ENCODE results near the gene NACC2.

Gene NACC2

DNA sequence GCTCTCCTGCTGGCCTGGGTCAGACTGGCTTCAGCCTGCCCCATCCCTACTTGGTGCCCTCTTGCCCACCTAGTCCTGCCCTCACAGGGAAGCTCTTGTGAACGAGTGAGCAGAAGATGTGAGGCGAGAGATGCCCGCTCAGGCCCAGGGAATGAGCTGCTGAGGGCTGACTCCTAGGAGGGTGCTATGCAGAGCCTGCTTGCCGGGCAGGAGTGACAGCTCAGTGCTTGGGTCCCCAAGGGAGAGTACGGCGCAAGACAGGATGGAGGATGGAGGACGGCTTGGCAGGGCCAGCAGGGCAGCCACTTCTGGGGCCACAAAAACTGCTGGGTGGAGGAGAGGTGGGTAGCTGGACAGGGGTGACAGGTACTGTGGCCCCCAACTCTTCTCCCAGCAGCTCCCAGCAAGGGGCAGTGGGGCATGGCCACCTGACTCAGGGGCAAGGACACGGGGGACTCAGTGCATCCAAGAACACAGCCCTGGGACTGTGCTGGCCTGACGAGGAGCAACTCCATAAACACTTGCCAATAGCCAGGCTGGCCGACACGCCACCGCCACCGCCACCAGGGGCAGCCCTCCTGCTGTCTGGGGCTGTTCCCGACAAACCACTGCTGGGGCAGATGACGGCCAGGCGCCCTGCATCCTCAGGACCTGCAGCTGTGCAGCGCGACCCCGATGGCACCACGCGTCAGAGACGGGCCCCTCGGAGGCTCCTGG, 78.4 kb downstream of the NACC2 start:
- in situ Hi-C loops (cut with MboI; ENCODE audit: low sequenced_read_pairs) = no loop called here

DNA sequence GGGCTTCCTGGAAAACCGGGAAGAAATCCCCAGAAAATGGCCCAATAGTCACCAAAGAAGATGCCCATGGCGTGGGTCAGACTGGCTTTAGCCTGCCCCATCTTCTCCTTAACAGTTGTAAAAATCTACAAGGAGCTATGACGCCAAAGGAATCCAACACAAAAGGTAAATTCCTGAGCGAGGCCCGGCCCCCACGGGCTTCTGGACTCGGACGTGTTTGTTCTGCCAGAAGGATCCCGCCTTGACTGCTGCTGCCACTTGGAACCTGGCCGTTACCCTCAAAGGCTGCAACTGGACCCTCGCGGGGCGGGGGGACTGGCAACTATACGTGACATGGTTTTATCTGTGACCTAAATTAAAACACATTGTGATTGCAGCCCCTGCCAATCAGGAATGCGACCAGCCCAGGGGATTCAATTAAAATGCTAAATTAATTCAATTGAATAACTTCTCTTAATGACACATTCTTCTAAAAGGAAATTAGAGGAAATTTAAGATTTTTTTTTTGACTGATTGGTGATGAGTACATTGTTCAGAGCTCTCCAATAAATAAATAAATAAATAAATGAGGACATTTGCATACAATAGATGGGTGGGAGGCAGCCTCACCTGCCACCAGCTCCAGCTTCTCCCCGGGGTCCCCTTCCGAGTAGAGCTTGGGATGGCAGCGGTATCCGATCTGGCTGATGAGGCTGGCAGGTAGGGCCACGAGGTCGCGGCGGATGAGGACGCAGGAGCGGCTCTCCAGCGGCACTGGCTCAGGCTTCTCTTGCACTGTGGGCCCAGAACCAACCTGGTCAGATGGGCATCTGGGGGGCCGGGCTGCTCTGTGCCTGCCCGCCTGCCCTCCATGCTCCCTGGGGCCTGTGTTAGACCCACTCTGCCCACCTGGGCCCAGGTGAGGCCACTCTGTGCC, 79.2 kb downstream of the NACC2 start:
- in situ Hi-C loops (cut with MboI; ENCODE audit: low sequenced_read_pairs) = no loop called here

DNA sequence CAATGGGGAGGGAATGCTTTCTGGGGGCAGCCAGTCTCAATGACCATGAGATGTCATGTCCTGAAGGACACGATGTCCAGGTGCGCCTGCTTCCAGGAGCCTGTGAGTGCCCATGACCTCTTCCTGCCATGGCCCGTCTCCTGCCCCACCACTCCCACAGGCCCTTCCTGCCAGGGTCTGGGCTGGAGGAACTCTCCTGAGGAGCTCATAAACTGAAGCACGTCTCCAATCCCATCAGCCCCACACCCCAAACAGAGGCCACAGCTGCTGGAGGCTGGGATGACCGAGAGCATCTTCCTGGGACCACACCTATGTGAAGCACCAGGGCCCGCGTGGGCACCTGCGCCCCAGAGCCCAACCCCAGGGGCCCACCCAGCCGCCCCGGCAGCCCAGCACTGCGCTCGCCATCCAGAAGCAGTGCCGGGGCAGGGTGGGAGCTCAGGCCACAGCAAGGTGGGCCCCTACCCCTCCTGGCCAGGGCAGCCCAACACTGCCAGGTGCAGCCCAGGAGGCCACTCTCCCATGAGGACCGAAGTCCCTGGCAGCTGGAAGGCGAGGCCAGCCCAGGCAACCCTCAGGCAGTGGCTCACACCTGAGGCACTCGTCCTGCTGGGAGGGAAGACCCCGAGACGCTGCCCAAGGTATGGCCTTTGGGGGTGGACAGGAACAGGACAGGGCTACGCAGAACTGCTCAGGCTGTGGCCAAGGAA, 80.0 kb downstream of the NACC2 start:
- in situ Hi-C loops (cut with MboI; ENCODE audit: low sequenced_read_pairs) = no loop called here

DNA sequence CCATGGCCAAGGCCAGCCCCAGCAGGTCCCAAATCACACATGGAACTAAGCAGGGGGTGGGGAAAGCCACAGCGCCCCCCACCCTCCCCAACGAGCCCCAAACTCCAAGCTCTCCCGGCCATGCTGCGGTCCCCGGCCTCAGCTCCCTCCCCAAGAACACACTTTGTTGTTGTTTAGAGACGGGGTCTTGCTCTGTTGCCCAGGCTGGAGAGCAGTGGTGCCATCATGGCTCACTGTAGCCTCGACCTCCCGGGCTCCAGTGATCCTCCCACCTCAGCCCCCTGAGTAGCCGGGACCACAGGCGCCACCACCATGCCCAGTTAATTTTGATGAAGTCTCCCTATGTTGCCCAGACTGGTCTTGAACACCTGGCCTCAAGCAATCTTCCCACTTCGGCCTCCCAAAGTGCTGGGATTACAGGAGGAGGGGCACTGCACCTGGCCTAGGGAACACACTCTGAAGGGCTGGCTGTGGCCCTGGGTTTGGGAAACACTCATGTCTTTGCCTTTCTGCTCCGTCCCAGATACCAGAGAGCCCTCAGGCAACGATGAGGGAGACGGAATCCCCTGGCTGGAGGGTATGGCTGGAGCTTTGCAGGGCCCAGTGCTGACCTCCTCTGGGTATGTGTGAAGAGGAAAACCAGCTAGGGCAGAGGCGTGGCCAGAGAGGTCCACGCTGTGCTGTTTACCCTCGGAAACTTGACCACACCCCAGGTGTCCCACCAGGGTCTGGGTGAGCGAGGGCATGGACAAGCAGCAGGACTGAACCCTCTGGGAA, 80.8 kb downstream of the NACC2 start:
- in situ Hi-C loops (cut with MboI; ENCODE audit: low sequenced_read_pairs) = no loop called here

DNA sequence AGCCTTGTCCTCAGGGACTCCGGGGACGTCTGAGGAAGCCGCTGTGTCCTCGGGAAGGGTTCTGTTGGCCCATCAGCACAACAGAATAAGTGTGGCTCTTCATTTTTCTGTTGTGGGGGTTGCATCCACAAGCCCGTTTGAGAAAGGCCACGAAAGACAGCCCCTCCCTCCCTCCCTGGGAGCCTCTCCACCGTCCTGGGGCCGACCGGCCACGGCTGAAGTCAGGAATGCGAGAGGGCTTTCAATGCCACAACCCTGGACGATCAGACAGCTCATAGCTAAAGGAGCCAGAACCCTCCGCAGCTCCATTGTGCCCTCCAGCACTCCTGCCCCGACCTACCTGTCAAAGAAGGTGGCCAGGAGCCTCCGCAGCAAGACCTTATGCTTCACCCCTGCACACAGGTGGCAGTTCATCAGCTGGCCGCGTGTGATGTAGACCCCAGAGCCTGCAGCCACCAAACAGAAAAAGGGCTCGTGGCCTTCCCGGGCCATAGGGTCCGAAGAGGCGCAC, 81.5 kb downstream of the NACC2 start:
- in situ Hi-C loops (cut with MboI; ENCODE audit: low sequenced_read_pairs) = no loop called here

DNA sequence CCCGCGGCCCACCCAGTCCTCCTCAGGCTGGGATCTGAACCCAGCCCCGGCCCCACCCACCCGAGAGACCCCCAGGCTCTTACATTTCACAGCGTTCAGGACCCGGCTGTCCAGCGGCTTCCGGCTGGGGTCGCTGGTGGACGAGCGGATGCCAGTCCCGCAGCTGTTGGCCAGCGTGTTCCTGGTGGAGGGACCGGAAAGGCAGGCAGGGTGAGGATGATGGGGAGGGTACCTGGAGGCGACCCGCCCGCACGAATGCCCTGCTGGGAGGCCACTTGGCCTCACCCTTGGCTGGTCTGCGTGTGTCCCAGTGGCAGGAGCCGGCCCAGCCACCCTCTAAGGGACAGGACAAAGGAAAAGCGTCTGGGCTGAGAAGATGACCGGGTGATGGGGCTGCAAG, 82.0 kb downstream of the NACC2 start:
- in situ Hi-C loops (cut with MboI; ENCODE audit: low sequenced_read_pairs) = no loop called here

DNA sequence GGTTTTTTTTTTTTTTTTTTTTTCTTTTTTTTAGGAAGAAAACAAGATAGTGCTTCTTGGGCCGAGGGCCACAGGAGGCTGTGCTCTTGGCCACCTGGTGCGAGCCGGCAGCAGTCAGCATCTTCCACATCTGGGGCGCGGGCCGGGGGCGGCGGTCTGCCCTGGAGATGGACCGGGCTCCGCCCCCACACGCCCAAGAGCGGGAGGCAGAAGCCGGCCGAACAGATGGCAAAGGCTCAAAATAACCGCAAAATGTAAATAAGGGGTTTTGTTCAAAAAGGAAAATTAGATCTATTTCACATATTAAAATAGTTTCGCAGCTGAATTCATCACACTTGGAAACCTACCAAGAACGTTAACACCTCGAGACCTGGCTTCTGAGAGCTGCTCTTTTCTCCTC, 82.4 kb downstream of the NACC2 start:
- in situ Hi-C loops (cut with MboI; ENCODE audit: low sequenced_read_pairs) = no loop called here

DNA sequence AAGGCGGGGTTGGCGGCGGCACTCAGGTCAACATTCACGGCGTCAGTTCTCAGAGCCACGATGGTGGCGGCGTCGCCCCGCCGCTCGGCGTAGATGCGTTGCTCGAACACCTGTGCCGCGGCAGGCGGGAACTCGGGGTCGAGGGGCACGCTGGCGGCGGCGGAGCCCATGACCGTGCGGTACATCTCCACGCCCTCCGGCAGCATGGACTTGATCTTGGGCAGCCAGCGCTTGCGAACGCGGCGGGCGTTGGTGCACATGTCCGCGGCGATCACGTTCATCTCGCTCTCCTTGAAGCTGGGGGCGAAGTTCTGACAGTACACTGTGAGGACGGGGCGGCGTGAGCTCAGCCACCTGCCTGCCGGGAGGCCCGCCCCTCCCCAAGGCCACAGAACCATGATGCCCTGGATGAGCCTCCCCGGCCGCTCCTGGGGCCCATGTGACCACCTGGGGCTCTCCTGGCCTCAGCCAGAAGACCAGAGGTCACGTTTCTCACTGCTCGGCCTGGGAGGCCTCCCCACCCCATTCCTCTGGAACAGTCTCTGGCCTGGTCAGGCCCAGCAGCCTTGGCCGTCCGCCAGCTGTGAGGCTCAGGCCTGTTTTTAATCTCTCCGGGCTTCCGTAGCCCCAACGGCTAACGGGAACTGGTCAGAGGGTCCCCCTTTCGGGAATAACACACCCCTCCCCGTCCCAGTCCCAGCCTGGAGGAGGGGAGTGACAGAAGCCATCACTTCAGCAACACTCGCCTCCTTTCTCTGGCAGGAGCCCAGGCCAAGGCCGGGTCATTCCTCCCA, 83.2 kb downstream of the NACC2 start:
- in situ Hi-C loops (cut with MboI; ENCODE audit: low sequenced_read_pairs) = no loop called here

DNA sequence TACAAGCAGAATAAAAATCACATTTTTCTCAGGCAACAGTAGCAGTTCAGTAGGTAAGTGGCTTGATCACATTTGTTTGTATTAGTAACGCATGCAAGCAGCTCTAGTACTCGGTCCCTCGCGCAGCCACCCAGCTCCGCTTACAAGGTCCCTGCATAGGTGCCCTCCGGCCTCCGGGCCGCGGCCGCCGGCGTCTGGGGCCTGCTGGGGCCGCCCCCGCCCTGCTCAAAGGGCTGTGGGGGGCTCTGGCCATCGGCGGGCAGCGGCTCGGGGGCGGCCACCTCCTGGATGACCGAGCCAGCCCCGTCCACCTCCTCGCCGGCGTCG, 83.8 kb downstream of the NACC2 start:
- in situ Hi-C loops (cut with MboI; ENCODE audit: low sequenced_read_pairs) = no loop called here

DNA sequence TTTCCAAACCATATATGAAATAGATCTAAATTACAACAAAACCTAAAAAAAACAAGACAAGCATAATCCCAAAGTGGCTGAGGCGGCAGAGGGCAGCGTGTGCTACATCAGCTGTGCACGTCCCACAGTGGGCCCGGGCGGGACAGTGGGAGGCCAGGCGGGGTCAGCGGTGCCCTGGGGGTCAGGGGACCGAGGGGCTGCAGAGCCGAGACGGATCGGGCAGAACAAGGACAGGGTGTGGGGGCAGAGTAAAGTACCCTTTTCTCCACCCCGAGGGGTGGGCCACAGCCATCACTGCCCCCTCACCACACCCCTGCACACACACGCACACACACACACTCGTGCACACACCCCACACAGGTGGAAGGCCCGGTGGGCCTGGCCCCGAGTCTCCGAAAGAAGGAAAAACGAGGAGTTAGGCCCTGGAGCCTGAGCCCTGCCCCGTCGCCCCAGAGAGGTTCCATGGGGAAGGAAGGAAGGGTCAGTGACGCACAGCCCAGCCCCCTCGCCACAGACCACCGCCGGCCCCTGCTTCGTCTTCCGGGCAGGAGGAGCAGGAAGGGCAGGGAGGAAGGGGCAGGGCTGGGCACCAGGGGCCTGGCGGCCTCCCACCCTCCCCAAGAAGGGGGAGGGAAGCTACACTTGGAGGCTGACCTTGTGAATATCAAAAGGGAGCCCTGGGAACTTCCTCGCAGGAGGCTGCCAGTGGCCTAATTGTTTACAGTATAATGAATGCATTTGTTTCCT, 84.3 kb downstream of the NACC2 start:
- in situ Hi-C loops (cut with MboI; ENCODE audit: low sequenced_read_pairs) = no loop called here

DNA sequence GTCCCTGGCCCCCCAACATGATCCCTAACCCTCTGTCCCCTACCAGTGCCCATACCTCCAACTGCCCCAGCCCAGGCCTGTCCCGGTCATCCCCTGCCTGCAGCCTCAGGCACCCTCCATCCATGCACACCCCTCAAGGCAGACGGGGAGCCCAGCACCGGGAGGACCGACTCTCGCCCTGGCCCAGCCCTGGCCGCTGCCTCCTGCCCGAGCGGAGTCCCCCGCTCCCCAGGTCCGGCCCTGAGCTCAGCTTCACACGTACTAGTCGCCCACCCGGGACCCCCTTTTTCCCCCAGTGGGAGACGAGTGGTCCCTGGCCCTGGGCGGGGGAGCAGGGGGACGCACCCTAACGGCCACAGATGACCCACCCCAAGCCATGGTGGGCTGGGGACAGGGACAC, 84.9 kb downstream of the NACC2 start:
- in situ Hi-C loops (cut with MboI; ENCODE audit: low sequenced_read_pairs) = no loop called here

DNA sequence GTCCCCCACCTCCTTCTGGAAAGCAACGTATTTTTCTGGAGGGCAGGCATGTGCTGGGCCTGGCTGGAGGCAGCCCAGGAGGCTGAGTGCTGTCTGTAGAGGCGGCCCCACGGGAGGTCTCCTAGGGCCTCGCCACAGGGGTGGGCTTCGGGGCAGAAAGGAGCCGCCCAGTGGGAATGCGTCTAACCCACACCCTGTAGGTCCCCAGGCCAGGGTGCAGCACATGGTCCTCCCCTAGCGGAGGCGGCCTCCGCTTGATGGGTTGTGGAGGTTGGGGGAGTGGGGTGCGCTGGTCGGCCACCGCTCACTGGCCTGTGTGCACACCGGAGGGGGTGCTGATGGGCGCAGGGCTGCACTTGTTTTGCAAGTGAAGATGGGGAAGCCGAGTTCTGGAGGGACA, 85.6 kb downstream of the NACC2 start:
- in situ Hi-C loops (cut with MboI; ENCODE audit: low sequenced_read_pairs) = no loop called here

DNA sequence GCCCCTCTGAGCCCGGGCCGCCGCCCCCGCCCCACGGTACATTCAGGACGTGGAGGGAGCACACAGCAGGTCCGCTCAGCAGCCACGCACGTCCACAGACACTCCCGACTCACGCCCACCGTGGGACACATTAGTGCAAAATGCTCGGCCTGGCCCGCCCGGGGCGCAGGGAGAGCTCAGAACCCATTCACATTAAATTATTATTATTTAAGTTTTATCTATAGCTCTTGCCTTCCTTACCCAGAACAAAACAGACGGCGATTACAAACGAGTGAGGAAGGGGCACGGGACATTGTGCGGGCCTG, 86.4 kb downstream of the NACC2 start:
- in situ Hi-C loops (cut with MboI; ENCODE audit: low sequenced_read_pairs) = no loop called here

DNA sequence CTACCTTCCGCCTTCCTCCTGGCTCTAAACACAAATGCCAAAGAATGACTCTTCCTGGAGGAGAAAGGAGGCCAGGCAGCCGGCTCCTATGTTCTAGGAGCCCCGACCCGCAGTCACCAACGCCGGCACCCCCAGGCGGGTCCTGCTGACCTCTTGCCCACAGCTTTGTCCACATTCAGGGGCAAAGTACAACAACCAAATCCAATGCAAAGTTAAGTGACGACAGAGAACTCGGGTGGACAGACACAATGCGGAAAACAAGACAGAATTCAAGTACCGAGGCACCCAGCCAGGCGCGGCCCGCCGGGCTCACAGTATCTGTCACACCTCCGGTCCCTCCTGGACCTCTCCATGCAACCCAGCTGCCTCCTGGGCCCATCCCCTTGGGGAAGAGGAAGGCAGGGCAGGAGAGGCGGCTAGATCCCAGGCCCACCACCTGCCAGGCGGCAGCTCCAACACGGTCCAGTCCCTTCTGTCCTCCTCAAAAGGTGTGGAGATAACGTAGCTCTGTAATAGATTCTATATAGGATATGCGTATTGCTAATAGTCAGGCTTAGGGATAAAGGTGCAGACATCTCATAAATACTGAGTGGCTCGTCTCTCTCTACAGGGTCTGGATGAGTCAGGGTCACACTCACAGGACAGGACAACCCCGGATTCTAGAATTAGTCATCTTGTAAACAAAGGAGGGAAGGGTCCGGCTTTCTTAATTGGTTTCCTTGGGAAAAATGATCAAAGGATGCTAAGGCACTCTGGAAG, 87.0 kb downstream of the NACC2 start:
- in situ Hi-C loops (cut with MboI; ENCODE audit: low sequenced_read_pairs) = no loop called here

DNA sequence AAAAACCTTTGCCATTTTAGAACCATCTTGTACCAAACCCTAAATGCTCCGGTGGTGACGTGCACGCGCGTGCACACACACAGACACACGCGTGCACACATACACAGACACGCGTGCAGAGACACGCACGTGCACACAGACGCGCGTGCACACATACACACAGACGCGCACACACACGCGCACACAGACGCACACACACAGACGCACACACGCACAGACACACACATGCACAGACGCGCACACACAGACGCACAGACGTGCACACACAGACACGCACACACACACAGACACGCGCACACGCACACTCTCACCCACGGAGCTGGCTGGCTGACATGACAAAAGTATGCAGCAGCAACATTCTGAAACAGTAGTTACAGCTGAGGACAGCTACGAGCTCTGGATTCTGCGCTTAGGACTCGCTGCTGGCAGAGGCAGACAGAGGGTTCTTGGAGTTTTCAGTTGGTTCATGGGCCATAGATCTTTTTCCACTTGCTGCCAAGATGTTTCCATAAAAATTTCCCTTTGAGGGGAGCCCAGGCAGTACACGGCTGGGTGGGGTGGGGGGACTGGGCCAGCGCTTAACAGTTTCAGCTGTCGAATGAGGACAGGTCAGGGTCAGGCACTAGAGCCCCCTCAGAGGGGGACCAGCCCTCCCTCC, 87.7 kb downstream of the NACC2 start:
- in situ Hi-C loops (cut with MboI; ENCODE audit: low sequenced_read_pairs) = no loop called here

DNA sequence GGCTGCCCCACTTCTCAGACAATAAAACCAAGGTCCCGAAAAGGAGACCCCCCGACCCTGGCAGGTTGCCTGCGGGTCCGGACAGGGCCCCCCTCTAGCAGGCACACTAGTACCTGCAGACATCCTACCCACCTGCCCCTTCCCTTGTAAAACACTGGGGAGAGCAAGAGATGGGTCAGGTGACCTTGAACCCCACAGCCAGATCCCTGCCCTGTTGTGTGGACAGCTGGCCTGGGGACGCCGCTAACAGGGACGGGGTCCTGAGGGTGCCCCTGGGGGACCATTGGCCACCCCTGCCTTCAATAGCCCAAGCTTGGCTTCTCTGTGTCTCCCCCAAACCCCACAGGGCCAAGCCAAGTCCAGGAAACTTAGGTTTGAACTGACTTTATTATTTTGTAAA, 88.9 kb downstream of the NACC2 start:
- in situ Hi-C loops (cut with MboI; ENCODE audit: low sequenced_read_pairs) = no loop called here

DNA sequence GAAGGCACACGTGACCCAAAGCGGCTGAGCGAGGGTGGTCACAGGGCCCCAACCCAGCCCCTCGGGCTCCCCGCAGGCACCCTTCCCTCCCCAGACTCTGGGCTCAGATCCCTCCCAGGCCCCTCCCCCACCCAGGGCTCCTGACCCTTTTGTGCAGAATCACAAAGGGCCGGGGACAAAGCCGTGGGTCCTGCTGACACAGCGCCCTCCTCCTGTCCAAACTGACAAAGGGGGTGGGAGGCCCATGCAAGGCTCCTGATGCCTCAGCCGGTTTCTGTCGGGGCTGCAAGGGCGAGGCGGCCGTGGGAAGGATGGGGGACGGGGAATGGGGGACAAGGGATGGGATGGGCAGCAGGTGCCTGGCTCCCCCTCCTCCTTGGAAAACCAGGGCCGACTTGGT, 90.4 kb downstream of the NACC2 start:
- in situ Hi-C loops (cut with MboI; ENCODE audit: low sequenced_read_pairs) = no loop called here

DNA sequence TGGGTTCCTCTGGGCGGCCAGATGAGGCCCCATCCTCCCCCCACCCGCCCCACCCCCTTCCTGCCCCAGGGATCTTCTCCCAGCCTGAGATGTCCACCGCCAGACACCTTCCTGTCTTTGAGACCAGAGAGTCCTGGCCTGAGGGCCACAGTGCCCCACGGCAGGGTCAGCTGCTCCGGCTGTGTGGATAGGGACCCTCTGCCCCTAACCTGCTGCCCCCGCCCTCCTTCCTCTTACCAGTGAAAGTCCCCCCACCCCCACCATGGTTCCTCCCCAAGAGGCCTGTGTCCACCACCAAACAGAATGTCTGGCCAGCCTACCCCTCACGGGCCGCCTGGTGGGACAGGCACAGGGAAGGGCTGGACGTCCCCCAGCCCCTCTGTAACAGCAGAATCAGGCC, 90.9 kb downstream of the NACC2 start:
- in situ Hi-C loops (cut with MboI; ENCODE audit: low sequenced_read_pairs) = no loop called here
